Measurements from ENCODE around the gene CACNB2. TPM values are rescaled to one million over a fixed set of nuclear protein-coding genes. Genes with fewer than 3 reads are reported as not detected.

The CACNB2 gene
- total and polyA plus RNA-seq, 8 donors, result 4.0 to 14.8 (median 11.8) TPM

DNA sequence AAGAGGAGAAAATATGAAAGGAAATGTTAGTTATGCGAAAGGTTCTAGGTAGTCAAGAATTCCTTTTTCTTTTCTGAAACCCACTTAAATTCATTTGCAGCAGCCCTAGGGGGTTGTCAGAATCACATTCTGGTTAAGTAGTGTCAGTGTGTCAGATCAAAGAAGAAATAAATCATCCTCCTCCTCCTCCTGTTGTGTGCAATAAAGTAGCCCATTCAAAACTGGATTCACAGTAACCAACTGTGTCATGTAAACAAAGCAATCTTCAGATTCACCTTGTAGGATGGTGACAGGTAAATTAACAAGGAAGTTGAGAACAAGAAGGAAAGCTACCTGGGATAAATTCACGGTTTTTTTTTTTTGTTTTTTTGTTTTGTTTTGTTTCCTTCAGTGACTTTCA, 383.6 kb downstream of the CACNB2 start:
- Histone ChIP-seq H3K4me3 (no peak overlapping the region), H3K27me3 (no peaks in the 10 kb centered on the region), H3K9me3 (no peaks in the 10 kb centered on the region), H3K27ac (no peak overlapping the region), H3K4me1 (no peaks in the 10 kb centered on the region), H3K36me3 (no peaks in the 10 kb centered on the region)
- ATAC-seq, result no peak
- TF ChIP-seq, protein P1, sequence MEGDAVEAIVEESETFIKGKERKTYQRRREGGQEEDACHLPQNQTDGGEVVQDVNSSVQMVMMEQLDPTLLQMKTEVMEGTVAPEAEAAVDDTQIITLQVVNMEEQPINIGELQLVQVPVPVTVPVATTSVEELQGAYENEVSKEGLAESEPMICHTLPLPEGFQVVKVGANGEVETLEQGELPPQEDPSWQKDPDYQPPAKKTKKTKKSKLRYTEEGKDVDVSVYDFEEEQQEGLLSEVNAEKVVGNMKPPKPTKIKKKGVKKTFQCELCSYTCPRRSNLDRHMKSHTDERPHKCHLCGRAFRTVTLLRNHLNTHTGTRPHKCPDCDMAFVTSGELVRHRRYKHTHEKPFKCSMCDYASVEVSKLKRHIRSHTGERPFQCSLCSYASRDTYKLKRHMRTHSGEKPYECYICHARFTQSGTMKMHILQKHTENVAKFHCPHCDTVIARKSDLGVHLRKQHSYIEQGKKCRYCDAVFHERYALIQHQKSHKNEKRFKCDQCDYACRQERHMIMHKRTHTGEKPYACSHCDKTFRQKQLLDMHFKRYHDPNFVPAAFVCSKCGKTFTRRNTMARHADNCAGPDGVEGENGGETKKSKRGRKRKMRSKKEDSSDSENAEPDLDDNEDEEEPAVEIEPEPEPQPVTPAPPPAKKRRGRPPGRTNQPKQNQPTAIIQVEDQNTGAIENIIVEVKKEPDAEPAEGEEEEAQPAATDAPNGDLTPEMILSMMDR (IDR thresholded peaks at IDR 0.05), result no peak
- intact Hi-C loops (cut with DNase I), result no loop called here
- no peak for DNase-seq

DNA sequence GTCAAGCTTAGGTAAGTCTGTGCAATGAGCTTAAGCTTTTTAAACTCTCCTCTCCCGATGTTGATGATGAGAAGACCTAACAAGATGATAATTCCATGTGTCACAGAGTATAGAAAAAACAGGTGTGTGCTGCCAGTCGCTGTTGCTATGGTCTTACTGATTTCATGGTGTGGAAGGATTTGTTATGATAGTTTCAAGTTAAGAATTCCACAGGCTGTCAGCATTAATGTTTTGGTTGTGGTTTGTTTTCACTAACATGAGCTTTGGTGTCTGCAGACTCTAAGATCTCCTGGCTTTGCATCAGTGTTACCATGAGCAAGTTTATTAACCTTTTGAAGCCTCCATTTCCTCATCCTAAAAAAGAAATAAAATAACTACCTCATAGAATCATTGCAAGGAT, 387.5 kb downstream of the CACNB2 start:
- H3K4me3 ChIP-seq, result no peak overlapping the region
- no peak for DNase-seq
- H3K9me3 ChIP-seq, result no peaks in the 10 kb centered on the region
- TF ChIP-seq, protein P1 (IDR thresholded peaks at IDR 0.05), result no peak
- intact Hi-C loops (cut with DNase I), result no loop called here
- H3K36me3 ChIP-seq, result peaks cover 0 to 3% of the 10 kb centered on the region in 2 donors
- H3K27ac ChIP-seq, result no peak overlapping the region
- ATAC-seq, result no peak
- H3K27me3 ChIP-seq, result no peaks in the 10 kb centered on the region
- no peaks in the 10 kb centered on the region for H3K4me1 ChIP-seq

DNA sequence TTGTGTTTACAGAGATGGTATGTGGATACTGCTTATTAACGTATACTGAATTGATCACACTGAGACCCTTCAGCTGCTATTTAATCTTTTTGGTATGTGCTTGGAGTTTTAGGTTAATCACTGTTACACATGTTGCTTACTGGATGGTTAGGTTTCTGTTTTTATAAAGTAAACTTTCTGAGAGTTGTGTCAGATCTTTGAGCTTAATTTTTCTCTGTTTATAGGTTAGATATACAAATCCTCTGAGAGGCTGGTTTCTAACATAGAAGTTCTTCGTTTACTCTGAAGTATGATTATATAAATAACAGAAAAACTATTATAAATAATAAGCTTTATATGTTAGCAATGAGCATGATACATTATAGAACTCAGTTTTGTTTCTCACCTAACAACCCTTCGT, 388.1 kb downstream of the CACNB2 start:
- Histone ChIP-seq H3K27me3 (no peaks in the 10 kb centered on the region), H3K9me3 (no peaks in the 10 kb centered on the region), H3K4me1 (no peaks in the 10 kb centered on the region), H3K4me3 (no peak overlapping the region), H3K27ac (no peak overlapping the region), H3K36me3 (peaks cover 0 to 3% of the 10 kb centered on the region in 2 donors)
- intact Hi-C loops (cut with DNase I), result no loop called here
- ATAC-seq, result no peak
- DNase-seq, result no peak
- TF ChIP-seq, protein P1 (IDR thresholded peaks at IDR 0.05), result no peak

DNA sequence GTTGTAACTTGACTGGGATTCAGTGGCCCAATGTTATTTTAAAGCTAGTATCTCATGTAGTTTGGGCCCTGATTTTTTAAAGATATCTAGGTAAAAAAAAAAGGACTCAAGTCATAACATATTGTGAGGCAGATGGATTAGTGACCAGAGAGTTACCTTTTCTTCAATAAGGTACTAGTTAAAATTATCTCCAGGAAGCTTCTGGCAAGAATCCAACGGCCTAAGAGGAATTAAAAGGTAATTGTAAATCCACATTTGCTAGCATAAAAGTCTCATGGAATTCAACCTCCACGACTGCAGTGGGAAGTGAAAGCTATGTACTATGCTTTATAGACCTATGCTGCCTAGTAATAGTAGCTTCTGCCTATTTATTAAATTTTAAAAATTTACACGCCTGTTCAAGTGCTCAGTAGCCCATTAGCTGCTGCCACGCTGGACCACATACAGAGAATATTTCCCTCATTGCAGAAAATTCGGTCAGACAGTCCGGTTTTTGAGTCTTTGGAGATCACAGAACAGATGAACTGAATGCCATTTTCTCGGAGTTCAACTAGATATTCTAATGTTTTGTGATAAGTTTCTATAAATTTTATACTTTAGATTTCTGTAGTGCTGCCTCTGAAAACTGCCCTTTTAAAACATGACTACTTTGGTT, 392.8 kb downstream of the CACNB2 start:
- Histone ChIP-seq H3K27me3 (no peaks in the 10 kb centered on the region), H3K4me1 (no peaks in the 10 kb centered on the region), H3K4me3 (no peak overlapping the region), H3K36me3 (peaks cover 0 to 25% of the 10 kb centered on the region in 2 donors), H3K27ac (no peak overlapping the region), H3K9me3 (no peaks in the 10 kb centered on the region)
- ATAC-seq, result no peak
- no peak for DNase-seq
- TF ChIP-seq, protein P1 (IDR thresholded peaks at IDR 0.05), result no peak
- intact Hi-C loops (cut with DNase I), result no loop called here

DNA sequence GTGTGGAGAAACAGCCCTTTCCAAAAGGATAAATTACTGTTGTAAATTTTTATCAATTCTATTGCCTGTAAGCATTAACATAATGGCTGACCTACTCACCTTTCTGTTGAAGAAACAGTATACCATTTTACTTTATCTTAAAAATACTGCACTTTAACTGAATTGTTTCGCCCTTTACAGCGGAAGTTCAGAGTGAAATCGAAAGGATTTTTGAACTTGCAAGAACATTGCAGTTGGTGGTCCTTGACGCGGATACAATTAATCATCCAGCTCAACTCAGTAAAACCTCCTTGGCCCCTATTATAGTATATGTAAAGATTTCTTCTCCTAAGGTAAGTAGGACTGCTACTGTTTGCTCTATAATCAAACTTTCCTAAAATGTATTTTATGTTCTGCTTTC, 393.7 kb downstream of the CACNB2 start:
- peaks cover 0 to 34% of the 10 kb centered on the region in 2 donors for H3K36me3 ChIP-seq
- TF ChIP-seq, protein P1 (IDR thresholded peaks at IDR 0.05), result no peak
- H3K27me3 ChIP-seq, result no peaks in the 10 kb centered on the region
- no peak overlapping the region for H3K4me3 ChIP-seq
- intact Hi-C loops (cut with DNase I), result no loop called here
- DNase-seq (peak in 1 of 4 donors; percentile 7), ATAC-seq (no peak)
- no peak overlapping the region for H3K27ac ChIP-seq
- no peaks in the 10 kb centered on the region for H3K4me1 ChIP-seq
- H3K9me3 ChIP-seq, result no peaks in the 10 kb centered on the region
